BJ (cell line): ENCODE measurements around the gene CALCOCO1. TPM values are rescaled to one million over a fixed set of nuclear protein-coding genes. Genes with fewer than 3 reads are reported as not detected.
A peak's percentile ranks its signal among the peaks of the same experiment; 100 is the strongest.

ENCODE experiments used
- CTCF ChIA-PET: fragments of 350-600 bp; formaldehyde crosslinking; extraction: SDS; loops from one replicate; lab custom pipeline; 2021; ENCODE audit warnings: antibody characterized with exemption, inconsistent platforms; lab: Yijun Ruan, JAX
- POLR2A ChIA-PET: fragments of 300-600 bp; sonication (Branson Sonifier 250); formaldehyde crosslinking; extraction: SDS; loops from one replicate; lab custom pipeline; 2021; ENCODE audit warnings: antibody characterized with exemption; lab: Charles Lee
- DNase-seq: peaks from one replicate; pipeline ENCODE4 v3.0.0-alpha.2; 2011; ENCODE audit warnings: low read depth
- H3K27me3 ChIP-seq: 2 replicates; pipeline ENCODE4 v1.6.0; 2011; ENCODE audit warnings: low read length; ENCODE audit not compliant: control insufficient read depth, insufficient read depth
- H3K36me3 ChIP-seq: 2 replicates; pipeline ENCODE4 v1.5.1; 2011; ENCODE audit warnings: low read length; ENCODE audit not compliant: control insufficient read depth, insufficient read depth
- H3K4me3 ChIP-seq: 2 replicates; pipeline ENCODE4 v1.5.1; 2011; ENCODE audit warnings: low read depth, mild to moderate bottlenecking, control low read depth, low read length
- polyA plus RNA-seq: library from polyadenylated mRNA; depleted of rRNA; stranded (reverse); fragments of >200 nt; gene quantifications from 2 replicates; pipeline ENCODE4 v1.2.3, GENCODE V29; 2011
- TF ChIP-seq, protein P1 (sequence below): IDR thresholded peaks from 2 replicates; pipeline ENCODE4 v1.5.1; 2011; ENCODE audit warnings: low read depth, mild to moderate bottlenecking, control low read depth, inconsistent platforms, low read length, moderate library complexity; ENCODE audit not compliant: insufficient read depth

Gene CALCOCO1
- polyA plus RNA-seq, 1 experiment = 206 TPM

DNA sequence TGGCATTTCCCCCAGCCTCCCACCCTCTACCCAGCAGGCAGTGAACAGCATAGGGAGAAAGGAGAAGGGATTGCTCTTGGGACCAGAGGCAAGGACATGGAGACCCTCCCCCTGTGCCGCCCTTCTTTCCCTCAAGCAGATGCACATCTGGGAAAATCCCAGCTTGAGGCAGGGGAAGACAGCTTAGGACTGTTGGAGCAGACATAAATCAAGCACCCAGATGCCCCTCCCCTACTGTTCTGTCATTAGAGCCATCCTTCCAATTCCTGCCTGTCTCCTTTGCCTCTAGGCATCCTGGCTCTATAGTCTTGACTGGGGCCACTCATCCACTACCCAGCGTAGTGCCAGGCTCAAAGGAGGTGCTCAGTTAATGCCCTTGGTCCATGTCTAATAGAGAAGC, 32.0 kb upstream of the CALCOCO1 start:
- no peak for DNase-seq
- POLR2A ChIA-PET = no interaction called here
- Histone ChIP-seq H3K36me3 (no peaks in the 10 kb centered on the region), H3K27me3 (peaks cover 32% of the 10 kb centered on the region), H3K4me3 (no peak overlapping the region)
- TF ChIP-seq, protein P1, sequence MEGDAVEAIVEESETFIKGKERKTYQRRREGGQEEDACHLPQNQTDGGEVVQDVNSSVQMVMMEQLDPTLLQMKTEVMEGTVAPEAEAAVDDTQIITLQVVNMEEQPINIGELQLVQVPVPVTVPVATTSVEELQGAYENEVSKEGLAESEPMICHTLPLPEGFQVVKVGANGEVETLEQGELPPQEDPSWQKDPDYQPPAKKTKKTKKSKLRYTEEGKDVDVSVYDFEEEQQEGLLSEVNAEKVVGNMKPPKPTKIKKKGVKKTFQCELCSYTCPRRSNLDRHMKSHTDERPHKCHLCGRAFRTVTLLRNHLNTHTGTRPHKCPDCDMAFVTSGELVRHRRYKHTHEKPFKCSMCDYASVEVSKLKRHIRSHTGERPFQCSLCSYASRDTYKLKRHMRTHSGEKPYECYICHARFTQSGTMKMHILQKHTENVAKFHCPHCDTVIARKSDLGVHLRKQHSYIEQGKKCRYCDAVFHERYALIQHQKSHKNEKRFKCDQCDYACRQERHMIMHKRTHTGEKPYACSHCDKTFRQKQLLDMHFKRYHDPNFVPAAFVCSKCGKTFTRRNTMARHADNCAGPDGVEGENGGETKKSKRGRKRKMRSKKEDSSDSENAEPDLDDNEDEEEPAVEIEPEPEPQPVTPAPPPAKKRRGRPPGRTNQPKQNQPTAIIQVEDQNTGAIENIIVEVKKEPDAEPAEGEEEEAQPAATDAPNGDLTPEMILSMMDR = no peak
- CTCF ChIA-PET = interaction anchor here (11.2 kb wide), 1 partner anchor 14 kb away, joined by 124 read pairs; no protein-coding TSS in a partner anchor

DNA sequence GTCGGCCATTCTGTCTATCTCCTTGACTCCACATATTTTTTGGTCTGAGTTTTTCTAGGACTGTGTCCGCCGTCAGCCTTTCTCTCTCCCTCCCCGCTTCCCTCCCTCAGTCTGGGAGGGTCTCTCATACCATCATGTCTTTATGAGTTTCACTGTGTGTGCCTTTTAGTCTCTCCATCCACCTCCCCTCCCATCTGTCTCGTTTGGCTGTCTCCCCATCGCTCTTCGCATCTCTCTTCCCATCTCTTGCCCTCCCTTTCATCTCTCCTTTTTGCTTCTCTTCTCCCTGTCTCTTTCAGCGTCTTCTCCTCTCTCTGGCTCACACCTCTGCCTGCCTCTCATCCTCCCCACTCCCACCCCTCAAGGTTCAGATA, 31.5 kb upstream of the CALCOCO1 start:
- no peak for DNase-seq
- CTCF ChIA-PET = interaction anchor here (1.4 to 11.2 kb wide), 2 partner anchors 14 to 17 kb away, joined by 3 to 124 read pairs; no protein-coding TSS in a partner anchor
- POLR2A ChIA-PET = no interaction called here
- TF ChIP-seq, protein P1 = no peak
- Histone ChIP-seq H3K27me3 (peaks cover 35% of the 10 kb centered on the region), H3K36me3 (no peaks in the 10 kb centered on the region), H3K4me3 (no peak overlapping the region)

DNA sequence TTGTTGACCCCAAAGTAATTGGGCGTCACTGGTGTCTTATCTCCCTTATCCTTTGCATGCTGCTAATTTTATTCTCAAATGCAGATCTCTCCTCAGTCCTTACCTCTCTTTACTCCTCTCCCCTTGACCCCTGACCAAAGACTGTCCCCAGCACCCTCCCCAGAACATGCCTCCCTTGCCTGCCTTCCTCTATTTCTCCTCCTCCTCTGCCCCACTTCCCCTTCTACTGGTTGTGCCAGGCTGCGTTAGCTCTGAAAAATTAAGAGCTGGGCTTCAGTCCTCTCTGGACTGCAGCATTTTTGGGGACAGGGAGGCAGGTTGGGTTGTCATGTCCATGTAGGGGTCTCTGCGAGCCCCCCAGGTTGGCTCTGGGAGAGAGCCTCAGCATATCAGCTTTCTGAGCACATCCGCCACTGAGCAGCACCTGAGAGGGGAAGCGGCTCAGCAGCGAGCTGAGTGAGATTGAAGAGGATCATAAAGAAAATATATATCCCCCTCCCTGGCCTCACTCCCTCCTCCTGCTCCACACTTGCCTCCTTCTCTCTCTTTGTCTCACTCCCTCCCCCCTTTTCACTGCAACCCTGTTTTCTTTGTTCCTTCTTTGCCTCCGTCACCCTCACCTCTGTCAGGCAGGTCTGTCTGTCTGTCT, 31.0 kb upstream of the CALCOCO1 start:
- ChIA-PET POLR2A (no interaction called here), CTCF (interaction anchor here (0.6 to 11.2 kb wide), 9 partner anchors 8 to 449 kb away, joined by 3 to 124 read pairs (median 6); no protein-coding TSS in a partner anchor)
- H3K4me3 ChIP-seq = no peak overlapping the region
- H3K36me3 ChIP-seq = no peaks in the 10 kb centered on the region
- TF ChIP-seq, protein P1 = no peak
- no peak for DNase-seq
- peaks cover 38% of the 10 kb centered on the region for H3K27me3 ChIP-seq

- CTCF ChIA-PET = interaction anchor here (0.8 to 11.2 kb wide), 14 partner anchors 9 to 450 kb away, joined by 3 to 124 read pairs (median 4); no protein-coding TSS in a partner anchor
Measured at GRCh38 chr12:53757101-53757770, 30.0 kb upstream of the CALCOCO1 start.

More at GRCh38 chr12:53757101-53757770, 30.0 kb upstream of the CALCOCO1 start:
- Histone ChIP-seq H3K4me3 (no peak overlapping the region), H3K27me3 (peaks cover 47% of the 10 kb centered on the region), H3K36me3 (no peaks in the 10 kb centered on the region)
- DNase-seq = no peak
- TF ChIP-seq, protein P1 = peak; percentile 88
- POLR2A ChIA-PET = no interaction called here
